ENCODE data around the gene IQCN. TPM values are rescaled to one million over a fixed set of nuclear protein-coding genes. Genes with fewer than 3 reads are reported as not detected.

The IQCN gene
- polyA plus RNA-seq, 1 donor (not counting 4 experiments of a cell fraction or from before 2014, with no cell fraction given), result not detected

GRCh38 chr19:18294467-18294864 lies 20.2 kb upstream of the IQCN start:
- DNase-seq (ENCODE audit: low read depth, low spot score) (no peak), FAIRE-seq (no peak)
- Histone ChIP-seq H3K36me3 (ENCODE audit: control insufficient read depth in 2 of 2, extremely low read depth in 1 of 2, insufficient read depth in 2 of 2, low read length in 2 of 2) (no peaks in the 10 kb centered on the region), H3K9ac (ENCODE audit: control insufficient read depth, extremely low read depth, insufficient read depth, low read length) (no peak overlapping the region), H3K27me3 (ENCODE audit: control insufficient read depth, extremely low read depth, insufficient read depth, low read length) (no peaks in the 10 kb centered on the region), H3K4me3 (ENCODE audit: control insufficient read depth in 2 of 3, extremely low read depth in 1 of 3, insufficient read depth in 2 of 3, low read depth in 1 of 3, low read length in 3 of 3) (no peak overlapping the region), H3K79me2 (ENCODE audit: control insufficient read depth, insufficient read depth, low read length) (no peaks in the 10 kb centered on the region), H4K20me1 (ENCODE audit: control insufficient read depth, extremely low read depth, insufficient read depth, low read length) (no peaks in the 10 kb centered on the region), H3K4me1 (ENCODE audit: control insufficient read depth, extremely low read depth, insufficient read depth, low read length) (peaks cover 16% of the 10 kb centered on the region), H2AFZ (ENCODE audit: control insufficient read depth, low read length) (no peak overlapping the region), H3K9me1 (ENCODE audit: control insufficient read depth, extremely low read depth, insufficient read depth, low read length) (no peaks in the 10 kb centered on the region), H3K4me2 (ENCODE audit: control insufficient read depth, extremely low read depth, insufficient read depth, low read depth, low read length) (no peak overlapping the region), H3K9me3 (ENCODE audit: control insufficient read depth, low read depth, low read length) (no peaks in the 10 kb centered on the region), H3K27ac (ENCODE audit: control insufficient read depth, insufficient read depth, low read length) (no peak overlapping the region)
- no peak for TF ChIP-seq EZH2 (IDR thresholded peaks at IDR 0.05; ENCODE audit: low read length)
- TF ChIP-seq, protein P1, sequence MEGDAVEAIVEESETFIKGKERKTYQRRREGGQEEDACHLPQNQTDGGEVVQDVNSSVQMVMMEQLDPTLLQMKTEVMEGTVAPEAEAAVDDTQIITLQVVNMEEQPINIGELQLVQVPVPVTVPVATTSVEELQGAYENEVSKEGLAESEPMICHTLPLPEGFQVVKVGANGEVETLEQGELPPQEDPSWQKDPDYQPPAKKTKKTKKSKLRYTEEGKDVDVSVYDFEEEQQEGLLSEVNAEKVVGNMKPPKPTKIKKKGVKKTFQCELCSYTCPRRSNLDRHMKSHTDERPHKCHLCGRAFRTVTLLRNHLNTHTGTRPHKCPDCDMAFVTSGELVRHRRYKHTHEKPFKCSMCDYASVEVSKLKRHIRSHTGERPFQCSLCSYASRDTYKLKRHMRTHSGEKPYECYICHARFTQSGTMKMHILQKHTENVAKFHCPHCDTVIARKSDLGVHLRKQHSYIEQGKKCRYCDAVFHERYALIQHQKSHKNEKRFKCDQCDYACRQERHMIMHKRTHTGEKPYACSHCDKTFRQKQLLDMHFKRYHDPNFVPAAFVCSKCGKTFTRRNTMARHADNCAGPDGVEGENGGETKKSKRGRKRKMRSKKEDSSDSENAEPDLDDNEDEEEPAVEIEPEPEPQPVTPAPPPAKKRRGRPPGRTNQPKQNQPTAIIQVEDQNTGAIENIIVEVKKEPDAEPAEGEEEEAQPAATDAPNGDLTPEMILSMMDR (optimal IDR thresholded peaks at IDR 0.05 in 1 of 3, IDR thresholded peaks at IDR 0.05 in 1 of 3, conservative IDR thresholded peaks at IDR 0.05 in 1 of 3; ENCODE audit: extremely low read depth in 1 of 3, insufficient read depth in 2 of 3, low read length in 3 of 3), result no peak
- dilution Hi-C loops (cut with MboI; ENCODE audit: extremely low pct_ligation_motif_present, low sequenced_read_pairs), result no loop called here

DNA sequence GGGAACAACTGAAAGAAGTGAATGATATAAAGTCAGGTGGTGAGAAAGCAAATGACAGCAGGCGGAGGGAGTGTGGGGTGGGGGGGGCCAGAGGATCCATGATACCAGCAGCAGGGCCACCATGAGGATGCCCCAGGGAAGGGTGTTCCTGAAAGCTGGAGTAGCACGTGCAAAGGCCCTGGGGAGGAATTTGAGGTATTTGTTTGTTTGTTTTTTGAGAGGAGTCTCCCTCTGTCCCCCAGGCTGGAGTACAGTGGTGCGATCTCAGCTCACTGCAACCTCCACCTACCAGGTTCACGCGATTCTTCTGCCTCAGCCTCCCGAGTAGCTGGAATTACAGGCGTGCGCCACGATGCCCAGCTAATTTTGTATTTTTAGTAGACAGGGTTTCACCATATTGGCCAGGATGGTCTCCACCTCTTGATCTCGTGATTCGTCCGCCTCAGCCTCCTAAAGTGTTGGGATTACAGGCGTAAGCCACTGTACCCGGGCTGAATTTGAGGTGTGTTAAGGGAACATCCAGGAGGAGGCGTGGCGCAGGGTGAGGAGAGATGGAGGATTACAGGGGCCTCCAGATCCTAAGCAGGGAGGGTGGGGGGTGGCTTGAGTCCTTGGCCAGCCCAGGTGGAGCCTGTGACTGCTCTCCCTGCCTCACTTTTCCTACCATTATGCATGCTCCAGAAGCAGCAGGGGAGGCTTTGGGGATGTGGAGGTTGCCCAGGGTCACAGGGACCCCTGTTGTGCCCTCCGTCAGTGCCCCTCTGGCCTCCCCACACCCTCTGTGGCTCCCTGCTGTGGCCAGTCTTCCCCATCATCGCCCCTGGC lies 19.6 kb upstream of the IQCN start:
- H3K4me3 ChIP-seq (ENCODE audit: control insufficient read depth in 2 of 3, extremely low read depth in 1 of 3, insufficient read depth in 2 of 3, low read depth in 1 of 3, low read length in 3 of 3), result no peak overlapping the region
- H3K79me2 ChIP-seq (ENCODE audit: control insufficient read depth, insufficient read depth, low read length), result no peaks in the 10 kb centered on the region
- no peak overlapping the region for H3K4me2 ChIP-seq (ENCODE audit: control insufficient read depth, extremely low read depth, insufficient read depth, low read depth, low read length)
- peaks cover 16% of the 10 kb centered on the region for H3K4me1 ChIP-seq (ENCODE audit: control insufficient read depth, extremely low read depth, insufficient read depth, low read length)
- H3K27me3 ChIP-seq (ENCODE audit: control insufficient read depth, extremely low read depth, insufficient read depth, low read length), result no peaks in the 10 kb centered on the region
- H2AFZ ChIP-seq (ENCODE audit: control insufficient read depth, low read length), result no peak overlapping the region
- FAIRE-seq (no peak), DNase-seq (ENCODE audit: low read depth, low spot score) (no peak)
- no peaks in the 10 kb centered on the region for H3K36me3 ChIP-seq (ENCODE audit: control insufficient read depth in 2 of 2, extremely low read depth in 1 of 2, insufficient read depth in 2 of 2, low read length in 2 of 2)
- no peaks in the 10 kb centered on the region for H3K9me1 ChIP-seq (ENCODE audit: control insufficient read depth, extremely low read depth, insufficient read depth, low read length)
- dilution Hi-C loops (cut with MboI; ENCODE audit: extremely low pct_ligation_motif_present, low sequenced_read_pairs), result no loop called here
- H4K20me1 ChIP-seq (ENCODE audit: control insufficient read depth, extremely low read depth, insufficient read depth, low read length), result no peaks in the 10 kb centered on the region
- TF ChIP-seq EZH2 (IDR thresholded peaks at IDR 0.05; ENCODE audit: low read length), result no peak
- TF ChIP-seq, protein P1 (optimal IDR thresholded peaks at IDR 0.05 in 1 of 3, IDR thresholded peaks at IDR 0.05 in 1 of 3, conservative IDR thresholded peaks at IDR 0.05 in 1 of 3; ENCODE audit: extremely low read depth in 1 of 3, insufficient read depth in 2 of 3, low read length in 3 of 3), result no peak
- H3K27ac ChIP-seq (ENCODE audit: control insufficient read depth, insufficient read depth, low read length), result no peak overlapping the region
- H3K9me3 ChIP-seq (ENCODE audit: control insufficient read depth, low read depth, low read length), result no peaks in the 10 kb centered on the region
- H3K9ac ChIP-seq (ENCODE audit: control insufficient read depth, extremely low read depth, insufficient read depth, low read length), result no peak overlapping the region
